ENCODE results near the gene TOX2.

Gene TOX2

GRCh38 chr20:44089987-44090674 is 175.5 kb downstream of the TOX2 start:
- TF ChIP-seq CTCF (IDR thresholded peaks at IDR 0.05): no peak

- no peak for TF ChIP-seq CTCF (IDR thresholded peaks at IDR 0.05)
These were observed 176.4 kb downstream of the TOX2 start for GRCh38 chr20:44091026-44091425.

GRCh38 chr20:44092551-44093248 is 178.0 kb downstream of the TOX2 start:
- TF ChIP-seq CTCF (IDR thresholded peaks at IDR 0.05): peak; percentile 66

GRCh38 chr20:44093249-44093582 is 178.6 kb downstream of the TOX2 start:
- peak; percentile 33 for TF ChIP-seq CTCF (IDR thresholded peaks at IDR 0.05)

- no peak for TF ChIP-seq CTCF (IDR thresholded peaks at IDR 0.05)
These were observed 181.2 kb downstream of the TOX2 start for GRCh38 chr20:44095831-44096230.

- no peak for TF ChIP-seq CTCF (IDR thresholded peaks at IDR 0.05)
These were observed 183.0 kb downstream of the TOX2 start for GRCh38 chr20:44097521-44098255.

GRCh38 chr20:44098256-44098630 is 183.6 kb downstream of the TOX2 start:
- TF ChIP-seq CTCF (IDR thresholded peaks at IDR 0.05): no peak

Measured in LNCAP (cell line).